Activated T-helper 9 cell treated with anti-CD3 and anti-CD28 coated beads, Interleukin-2, amount 50 U/mL, for 16 hours (primary cell): ENCODE data around the gene SPRYD3.
"Not testable (repeated sequence)": the region's sequence is repeated elsewhere in the genome, so short reads cannot be mapped to it uniquely, and the experiment has no call there.

ENCODE experiments used
- DNase-seq: peaks from one replicate; pipeline ENCODE4 v3.0.0-alpha.2; 2020; ENCODE audit warnings: low read depth

The SPRYD3 gene, protein sequence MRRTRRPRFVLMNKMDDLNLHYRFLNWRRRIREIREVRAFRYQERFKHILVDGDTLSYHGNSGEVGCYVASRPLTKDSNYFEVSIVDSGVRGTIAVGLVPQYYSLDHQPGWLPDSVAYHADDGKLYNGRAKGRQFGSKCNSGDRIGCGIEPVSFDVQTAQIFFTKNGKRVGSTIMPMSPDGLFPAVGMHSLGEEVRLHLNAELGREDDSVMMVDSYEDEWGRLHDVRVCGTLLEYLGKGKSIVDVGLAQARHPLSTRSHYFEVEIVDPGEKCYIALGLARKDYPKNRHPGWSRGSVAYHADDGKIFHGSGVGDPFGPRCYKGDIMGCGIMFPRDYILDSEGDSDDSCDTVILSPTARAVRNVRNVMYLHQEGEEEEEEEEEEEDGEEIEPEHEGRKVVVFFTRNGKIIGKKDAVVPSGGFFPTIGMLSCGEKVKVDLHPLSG

DNA sequence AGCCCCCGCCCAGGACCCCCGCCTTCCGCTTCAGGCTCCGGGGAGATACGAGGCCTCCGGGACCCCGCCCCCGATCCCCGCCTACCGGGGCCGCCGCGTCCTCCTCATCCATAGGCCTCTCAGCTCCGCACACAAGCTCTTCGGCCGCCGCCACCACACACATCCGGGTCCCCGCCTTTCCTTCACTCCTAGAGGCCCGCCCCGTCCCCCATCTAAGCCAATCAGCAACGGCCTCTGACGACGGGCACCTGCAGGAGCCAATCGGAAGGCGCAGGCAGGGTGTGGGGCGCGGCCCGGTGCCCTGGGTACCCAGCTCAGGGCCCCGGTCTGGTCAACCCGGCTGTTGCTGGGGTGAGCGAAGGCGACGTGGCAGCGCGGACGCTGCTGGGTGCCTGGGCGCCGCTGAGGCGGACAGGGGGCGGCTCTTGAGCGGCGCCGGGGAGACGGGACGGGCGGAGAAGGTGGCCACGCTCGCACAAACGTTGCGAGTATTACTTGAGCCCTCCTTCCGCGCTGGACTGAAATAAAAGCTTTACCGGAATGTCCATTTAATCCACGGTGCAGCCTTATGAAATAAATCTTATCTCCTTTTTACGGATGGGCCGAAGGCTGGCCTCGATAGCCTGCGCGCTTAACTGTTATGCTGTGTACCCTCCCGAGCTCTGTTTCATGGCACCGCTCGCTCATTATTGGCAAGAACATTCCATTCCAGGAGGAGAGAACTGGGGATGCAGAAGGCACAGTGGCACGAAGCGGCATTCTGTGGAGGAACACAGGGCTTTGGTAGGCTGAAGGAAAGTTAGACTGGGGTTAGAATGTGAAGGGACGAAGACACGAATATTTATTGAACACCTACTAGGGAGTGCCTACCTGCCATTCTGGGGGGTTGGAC is at the start of gene SPRYD3:
Gene SPRYD3 (minus strand): TSS at position 165 of the 892 bp plus-strand sequence. CDS start 57 bp downstream, at position 108.
- peak; percentile 94 for DNase-seq

- no peak for DNase-seq
Measured at GRCh38 chr12:53127169-53127568, 48.0 kb upstream of the SPRYD3 start.

DNA sequence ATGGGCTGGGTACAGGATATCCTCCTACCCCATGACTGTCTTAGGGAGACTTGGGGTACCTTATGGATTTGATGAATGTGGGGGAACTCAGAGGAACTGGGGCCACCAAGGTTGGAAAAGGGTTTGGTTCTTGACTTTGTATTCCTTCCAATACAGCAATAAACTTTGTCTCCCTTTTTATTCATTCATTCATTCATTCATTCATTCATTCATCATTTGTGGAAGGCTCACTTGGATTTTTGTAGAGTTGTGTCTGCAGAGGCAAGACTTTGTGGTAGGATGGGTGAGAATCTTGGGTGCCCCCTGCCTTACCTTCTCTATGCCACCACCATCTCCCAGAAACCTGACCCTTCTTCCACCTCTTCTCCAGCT is 45.1 kb upstream of the SPRYD3 start:
- DNase-seq: no peak

DNA sequence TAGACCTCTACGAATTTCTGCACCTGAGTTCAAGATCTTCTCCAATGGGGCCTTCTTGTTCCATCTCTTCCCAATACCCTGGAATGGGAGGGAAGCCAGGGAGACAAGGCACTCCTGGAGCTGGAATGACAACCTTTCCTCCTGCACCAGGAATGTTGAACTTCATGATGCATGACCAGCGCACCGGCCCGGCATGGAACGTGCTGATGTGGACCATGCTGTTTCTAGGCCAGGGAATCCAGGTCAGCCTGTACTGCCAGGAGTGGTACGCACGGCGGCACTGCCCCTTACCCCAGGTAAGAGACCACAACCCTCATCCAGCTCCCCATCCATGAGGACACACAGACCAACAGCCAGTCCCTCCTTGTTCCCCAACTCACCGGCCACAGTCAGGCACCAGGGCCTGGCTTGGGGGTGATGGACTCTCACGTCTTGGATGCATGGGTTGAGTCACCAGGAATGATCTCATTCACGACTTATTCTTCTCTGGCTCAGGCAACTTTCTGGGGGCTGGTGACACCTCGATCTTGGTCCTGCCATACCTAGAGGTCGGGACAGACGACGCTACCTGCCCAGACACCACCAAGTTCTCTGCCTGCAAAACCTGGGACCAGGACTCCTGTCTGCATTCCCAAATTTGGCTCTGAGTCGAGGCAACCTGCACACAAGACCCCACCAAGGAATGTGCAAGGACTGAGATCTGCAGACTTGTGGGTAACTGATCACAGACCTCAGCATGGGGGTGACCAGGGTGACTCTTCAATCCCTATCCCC is 44.6 kb upstream of the SPRYD3 start:
- no peak for DNase-seq

DNA sequence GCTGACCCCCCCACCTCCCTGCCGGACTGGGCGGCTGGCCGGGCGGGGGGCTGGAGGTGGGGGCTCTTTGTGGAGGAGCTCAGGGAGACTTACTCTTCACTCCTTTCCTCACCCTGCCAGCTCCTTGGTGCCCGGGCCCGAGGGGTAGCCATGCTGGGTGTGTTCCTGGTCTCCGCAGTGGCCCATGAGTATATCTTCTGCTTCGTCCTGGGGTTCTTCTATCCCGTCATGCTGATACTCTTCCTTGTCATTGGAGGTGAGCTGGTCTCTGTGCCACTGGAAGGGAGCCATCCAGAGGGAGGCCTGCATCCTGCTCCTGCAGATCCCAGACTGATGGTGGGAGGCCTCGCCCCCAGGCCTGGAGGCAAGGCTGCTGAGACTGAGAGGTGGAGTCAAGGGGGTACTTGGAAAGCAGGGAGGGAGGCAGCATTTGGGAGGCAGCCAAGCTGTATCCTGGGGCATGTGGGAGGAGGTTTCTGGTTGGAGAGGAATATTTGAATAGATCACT is 43.8 kb upstream of the SPRYD3 start:
- no peak for DNase-seq

DNA sequence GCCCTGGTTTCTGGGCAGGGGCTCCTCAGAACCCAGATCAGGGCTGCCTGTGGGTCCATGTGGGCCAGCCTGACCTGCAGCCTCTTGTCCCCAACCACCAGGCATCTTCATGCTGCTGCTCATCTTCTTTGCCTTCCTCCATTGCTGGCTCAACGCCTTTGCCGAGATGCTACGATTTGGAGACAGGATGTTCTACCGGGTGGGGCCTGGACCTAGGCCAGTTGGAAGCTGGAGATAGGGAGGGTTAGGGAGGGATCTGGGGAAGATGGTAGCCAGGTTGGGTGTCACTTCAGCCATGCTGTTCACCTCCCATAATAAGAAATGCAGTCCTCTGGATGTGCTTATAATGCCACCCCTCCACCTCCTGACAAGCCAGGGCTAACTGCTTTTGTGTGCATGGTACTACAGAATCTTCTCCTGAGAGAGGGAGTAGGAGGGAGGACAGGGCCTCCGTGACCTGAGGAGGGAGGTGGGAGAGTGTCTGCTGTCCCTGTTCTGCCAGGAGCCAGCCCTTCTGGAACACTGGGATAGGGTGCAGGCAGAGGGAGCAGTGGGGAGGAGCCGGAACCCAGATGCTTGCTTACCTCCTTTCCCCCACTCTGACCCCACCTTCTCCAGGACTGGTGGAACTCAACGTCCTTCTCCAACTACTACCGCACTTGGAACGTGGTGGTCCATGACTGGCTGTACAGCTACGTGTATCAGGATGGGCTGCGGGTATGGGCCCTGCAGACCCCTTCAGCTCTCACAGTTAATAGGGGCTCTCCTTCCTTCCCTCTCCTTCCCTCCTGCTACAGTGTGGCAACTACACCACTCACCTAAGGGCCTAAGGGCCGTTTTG is 41.7 kb upstream of the SPRYD3 start:
- no peak for DNase-seq

GRCh38 chr12:53118751-53119300 is 39.6 kb upstream of the SPRYD3 start:
- no peak for DNase-seq

DNA sequence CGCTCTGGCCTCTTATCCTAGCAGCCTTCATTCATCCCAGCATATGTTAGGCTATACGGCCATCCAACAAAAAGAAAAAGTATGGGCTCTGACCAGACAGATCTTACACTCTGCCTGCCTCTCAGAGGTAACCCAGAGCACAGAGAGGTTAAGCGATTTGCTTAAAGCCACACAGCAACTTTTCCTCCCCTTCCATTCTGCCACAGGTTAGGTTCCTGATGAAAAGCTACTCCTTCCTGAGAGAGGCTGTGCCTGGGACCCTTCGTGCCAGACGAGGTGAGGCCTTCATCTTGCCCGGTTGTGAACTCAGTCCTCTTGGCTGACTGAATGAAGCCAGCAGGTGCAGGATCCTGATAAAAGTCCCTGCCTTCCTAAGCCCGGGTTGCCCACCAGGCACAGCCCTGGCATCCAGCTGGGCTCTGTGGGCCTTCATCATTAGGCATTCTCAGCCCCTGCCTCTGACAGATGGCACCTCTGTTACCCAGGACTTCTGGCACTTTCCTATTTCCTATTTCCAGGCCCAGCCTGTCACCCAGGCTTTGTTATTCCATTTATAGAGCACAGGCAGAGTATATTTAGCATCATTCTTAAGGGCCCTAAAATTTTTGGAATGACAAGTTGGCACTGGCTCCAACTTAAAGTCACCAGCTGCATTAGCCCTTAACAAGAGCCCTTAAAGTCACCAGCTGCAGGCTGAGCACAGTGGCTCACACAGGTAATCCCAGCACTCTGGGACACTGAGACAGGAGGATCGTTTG is 36.9 kb upstream of the SPRYD3 start:
- DNase-seq: no peak

DNA sequence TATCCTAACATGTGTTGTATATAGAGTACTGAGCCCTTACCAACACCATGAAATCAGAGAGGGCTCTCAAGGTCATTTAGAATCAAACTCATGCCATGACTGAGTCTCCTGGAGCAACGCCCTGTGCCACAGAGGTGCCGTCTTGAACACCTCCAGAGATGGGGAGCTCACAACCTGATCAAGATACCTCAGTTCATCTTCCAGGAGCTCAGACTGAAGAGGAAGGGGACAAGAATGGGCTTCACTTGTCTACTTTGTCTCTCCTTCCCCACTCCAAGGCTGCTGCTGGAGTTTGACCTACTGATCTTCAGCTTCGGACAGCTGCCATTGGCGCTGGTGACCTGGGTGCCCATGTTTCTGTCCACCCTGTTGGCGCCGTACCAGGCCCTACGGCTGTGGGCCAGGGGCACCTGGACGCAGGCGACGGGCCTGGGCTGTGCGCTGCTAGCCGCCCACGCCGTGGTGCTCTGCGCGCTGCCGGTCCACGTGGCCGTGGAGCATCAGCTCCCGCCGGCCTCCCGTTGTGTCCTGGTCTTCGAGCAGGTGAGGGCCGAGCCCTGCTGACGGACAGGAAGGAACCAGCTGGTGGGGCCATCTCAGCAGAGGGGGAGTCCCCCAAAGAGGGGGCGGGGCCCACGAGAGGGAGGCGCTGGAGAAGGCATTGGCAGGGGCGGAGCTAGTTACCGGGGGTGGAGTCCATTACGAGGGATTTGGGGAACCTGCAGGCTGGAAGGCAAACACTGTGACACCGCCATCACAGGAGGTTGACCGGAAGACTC is 36.1 kb upstream of the SPRYD3 start:
- DNase-seq: no peak

DNA sequence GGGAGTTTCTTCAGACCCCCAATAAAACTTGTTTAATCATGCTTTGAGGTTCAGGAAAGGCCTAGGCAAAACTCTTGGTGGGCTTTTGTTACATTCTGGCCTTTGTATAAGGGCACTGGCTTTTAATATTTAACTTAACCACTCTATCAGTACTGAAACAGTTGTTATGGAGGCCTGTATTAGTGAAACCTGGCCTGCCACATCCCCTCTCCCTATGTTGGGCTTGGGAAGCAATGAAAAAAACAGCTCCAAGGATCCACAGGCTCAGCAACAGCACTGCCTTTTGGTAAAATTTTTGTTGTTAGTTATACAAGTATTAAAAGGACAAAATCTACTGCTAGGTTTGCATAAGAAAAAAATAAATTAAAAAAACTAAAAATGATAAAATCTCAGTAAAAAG is 34.8 kb upstream of the SPRYD3 start:
- DNase-seq: no peak

DNA sequence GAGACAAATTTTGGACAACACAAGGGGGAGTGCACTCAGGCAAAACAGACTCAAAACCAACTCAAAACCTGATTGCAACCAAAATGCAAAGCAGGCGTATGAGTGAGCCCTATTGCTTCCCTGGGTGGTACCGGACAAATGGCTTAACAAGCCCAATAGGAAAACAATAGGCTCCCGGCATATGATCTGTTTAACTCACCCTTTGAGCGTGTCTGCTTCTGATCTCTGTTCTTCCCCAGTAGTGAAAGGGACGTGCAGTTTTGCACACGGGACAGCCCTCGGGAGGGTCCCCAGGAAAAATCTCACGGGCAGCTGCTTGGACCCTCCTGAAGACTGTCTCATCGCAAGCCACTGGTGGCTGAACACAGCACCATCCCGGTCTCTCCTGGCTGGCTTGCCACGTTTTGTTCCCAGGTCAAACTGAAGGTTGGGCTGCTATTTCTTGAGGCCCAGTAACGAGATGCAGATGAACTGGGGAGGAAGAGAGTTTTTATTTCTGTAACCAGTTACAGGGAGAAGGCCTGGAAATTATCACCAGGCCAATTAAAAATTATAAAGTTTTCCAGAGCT is 34.0 kb upstream of the SPRYD3 start:
- DNase-seq: no peak

GRCh38 chr12:53112431-53112830 is 33.2 kb upstream of the SPRYD3 start:
- not testable (repeated sequence) for DNase-seq

- no peak for DNase-seq
Measured at GRCh38 chr12:53107122-53107521, 27.9 kb upstream of the SPRYD3 start.

GRCh38 chr12:53105712-53106439 is 26.7 kb upstream of the SPRYD3 start:
- no peak for DNase-seq

- no peak for DNase-seq
Measured at GRCh38 chr12:53105256-53105655, 26.1 kb upstream of the SPRYD3 start.

DNA sequence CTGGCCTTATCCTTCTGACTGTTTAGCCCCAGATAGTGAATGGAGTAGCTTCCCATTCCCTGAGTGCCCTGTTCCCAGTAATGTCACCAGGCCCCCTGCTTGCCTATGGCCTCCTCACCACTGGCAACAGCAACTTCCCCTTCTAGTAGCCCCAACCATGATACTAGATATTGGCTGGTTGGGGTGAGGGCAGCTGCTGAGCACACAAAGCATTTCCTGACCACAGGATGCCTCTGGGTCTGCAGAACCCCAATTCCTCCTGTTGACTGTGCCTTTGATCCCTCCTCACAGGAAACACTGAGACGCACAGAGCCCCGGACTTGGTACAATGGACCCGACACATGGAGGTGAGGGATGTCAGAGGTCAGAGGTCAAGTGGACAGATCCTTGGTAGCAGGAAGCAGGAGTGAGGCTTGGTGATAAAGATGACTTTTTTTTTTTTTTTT is 24.7 kb upstream of the SPRYD3 start:
- no peak for DNase-seq

GRCh38 chr12:53102883-53103807 is 24.0 kb upstream of the SPRYD3 start, which contains the start of gene SOAT2:
SOAT2 (plus strand) TSS chr12:53103486; CDS start chr12:53103578, 92 bp downstream.
- DNase-seq: peak; percentile 29
